ENCODE measurements around the gene LRRC4C. TPM values are rescaled to one million over a fixed set of nuclear protein-coding genes. Genes with fewer than 3 reads are reported as not detected.

The LRRC4C gene
- total and polyA plus RNA-seq, 2 experiments from 2014 or later, result 0.35 to 1.1 TPM

DNA sequence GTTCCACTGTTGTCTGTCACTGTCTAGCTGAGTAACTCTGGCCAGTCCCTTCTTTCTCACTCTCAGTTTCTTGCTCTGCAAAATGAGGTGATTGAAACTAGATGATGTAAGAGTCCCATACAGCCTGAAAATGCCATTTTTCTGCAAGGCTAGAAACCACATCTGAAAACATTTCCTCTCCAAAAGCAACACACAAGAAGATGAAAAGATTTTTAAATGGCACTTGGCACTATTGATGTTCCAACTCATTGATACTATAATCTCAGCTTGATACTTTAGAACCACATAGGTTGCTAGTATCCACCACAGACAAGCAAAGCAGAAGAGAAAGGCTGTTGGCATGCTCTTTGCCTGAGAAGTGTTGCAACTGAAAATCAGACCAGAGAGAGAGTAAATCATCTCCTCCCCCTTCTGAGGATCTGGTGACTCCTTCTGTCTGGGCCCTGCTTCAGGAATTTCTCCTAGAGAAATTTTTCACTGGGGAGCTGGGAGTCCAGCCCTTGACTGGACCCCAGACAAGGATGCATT, 1217.9 kb downstream of the LRRC4C start (continued):
- TF ChIP-seq EZH2phosphoT487 (IDR thresholded peaks at IDR 0.05; ENCODE audit: unreplicated experiment) (no peak), ZNF114 (CRISPR knock-in tag; IDR thresholded peaks at IDR 0.05) (no peak), JUNB (IDR thresholded peaks at IDR 0.05; ENCODE audit: unreplicated experiment) (no peak)

DNA sequence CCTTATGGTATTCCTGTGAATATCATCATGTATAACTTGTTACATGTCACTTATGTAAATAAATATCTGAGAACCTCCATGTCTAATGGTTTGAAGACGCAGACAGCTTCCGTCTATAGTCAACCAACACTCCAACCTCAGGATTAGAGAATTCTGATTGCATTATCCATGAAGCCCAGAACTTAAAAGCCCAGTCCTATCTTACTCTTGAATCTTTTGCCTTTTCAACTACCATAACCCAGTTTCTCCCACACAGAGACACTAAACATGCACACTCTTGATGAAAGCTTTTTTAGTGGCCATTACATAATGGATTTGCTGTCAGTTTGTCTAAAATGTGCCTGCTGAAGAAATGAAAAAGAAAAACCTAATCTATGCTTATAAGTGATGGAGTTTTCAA, 1219.2 kb downstream of the LRRC4C start:
- H3K9me3 Mint-ChIP-seq, result 0 out of 3 replicates have a peak, but pooled peaks cover 4% of the 10 kb centered on the region
- DNase-seq (ENCODE audit: low spot score) (no peak), ATAC-seq (no peak)
- H3K27ac Mint-ChIP-seq, result no peak overlapping the region
- H3K36me3 Mint-ChIP-seq (ENCODE audit: low read depth), result no peaks in the 10 kb centered on the region
- H3K4me1 Mint-ChIP-seq, result peaks cover 13% of the 10 kb centered on the region
- Histone ChIP-seq H3K4me1 (ENCODE audit: insufficient read depth) (peaks cover 5% of the 10 kb centered on the region; the same call in 1 of the 2 replicates), H3K4me2 (no peak overlapping the region), H4K20me1 (replicated peaks; ENCODE audit: insufficient read depth) (no peaks in the 10 kb centered on the region), H3K36me3 (ENCODE audit: insufficient read depth) (no peaks in the 10 kb centered on the region), H3K27ac (ENCODE audit: low read depth) (no peak overlapping the region), H3K9me2 (ENCODE audit: insufficient read depth) (no peaks in the 10 kb centered on the region), H3F3A (replicated peaks; ENCODE audit: low read depth) (no peaks in the 10 kb centered on the region), H2AFZ (no peak overlapping the region), H3K4me3 (no peak overlapping the region), H3K27me3 (ENCODE audit: insufficient read depth) (no peaks in the 10 kb centered on the region), H3K79me2 (replicated peaks; ENCODE audit: insufficient read depth) (no peaks in the 10 kb centered on the region)
- peaks cover 5% of the 10 kb centered on the region for H3K27me3 Mint-ChIP-seq (ENCODE audit: insufficient read depth, low read depth, poor library complexity)
- TF ChIP-seq EZH2 (IDR thresholded peaks at IDR 0.05; ENCODE audit: low read depth, unreplicated experiment), result no peak
- TF ChIP-seq, protein P1, sequence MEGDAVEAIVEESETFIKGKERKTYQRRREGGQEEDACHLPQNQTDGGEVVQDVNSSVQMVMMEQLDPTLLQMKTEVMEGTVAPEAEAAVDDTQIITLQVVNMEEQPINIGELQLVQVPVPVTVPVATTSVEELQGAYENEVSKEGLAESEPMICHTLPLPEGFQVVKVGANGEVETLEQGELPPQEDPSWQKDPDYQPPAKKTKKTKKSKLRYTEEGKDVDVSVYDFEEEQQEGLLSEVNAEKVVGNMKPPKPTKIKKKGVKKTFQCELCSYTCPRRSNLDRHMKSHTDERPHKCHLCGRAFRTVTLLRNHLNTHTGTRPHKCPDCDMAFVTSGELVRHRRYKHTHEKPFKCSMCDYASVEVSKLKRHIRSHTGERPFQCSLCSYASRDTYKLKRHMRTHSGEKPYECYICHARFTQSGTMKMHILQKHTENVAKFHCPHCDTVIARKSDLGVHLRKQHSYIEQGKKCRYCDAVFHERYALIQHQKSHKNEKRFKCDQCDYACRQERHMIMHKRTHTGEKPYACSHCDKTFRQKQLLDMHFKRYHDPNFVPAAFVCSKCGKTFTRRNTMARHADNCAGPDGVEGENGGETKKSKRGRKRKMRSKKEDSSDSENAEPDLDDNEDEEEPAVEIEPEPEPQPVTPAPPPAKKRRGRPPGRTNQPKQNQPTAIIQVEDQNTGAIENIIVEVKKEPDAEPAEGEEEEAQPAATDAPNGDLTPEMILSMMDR (conservative IDR thresholded peaks at IDR 0.05; ENCODE audit: low read depth in 2 of 2), result no peak
- TF ChIP-seq, protein P2, sequence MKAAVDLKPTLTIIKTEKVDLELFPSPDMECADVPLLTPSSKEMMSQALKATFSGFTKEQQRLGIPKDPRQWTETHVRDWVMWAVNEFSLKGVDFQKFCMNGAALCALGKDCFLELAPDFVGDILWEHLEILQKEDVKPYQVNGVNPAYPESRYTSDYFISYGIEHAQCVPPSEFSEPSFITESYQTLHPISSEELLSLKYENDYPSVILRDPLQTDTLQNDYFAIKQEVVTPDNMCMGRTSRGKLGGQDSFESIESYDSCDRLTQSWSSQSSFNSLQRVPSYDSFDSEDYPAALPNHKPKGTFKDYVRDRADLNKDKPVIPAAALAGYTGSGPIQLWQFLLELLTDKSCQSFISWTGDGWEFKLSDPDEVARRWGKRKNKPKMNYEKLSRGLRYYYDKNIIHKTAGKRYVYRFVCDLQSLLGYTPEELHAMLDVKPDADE (IDR thresholded peaks at IDR 0.05), result no peak
- TF ChIP-seq, protein P3, sequence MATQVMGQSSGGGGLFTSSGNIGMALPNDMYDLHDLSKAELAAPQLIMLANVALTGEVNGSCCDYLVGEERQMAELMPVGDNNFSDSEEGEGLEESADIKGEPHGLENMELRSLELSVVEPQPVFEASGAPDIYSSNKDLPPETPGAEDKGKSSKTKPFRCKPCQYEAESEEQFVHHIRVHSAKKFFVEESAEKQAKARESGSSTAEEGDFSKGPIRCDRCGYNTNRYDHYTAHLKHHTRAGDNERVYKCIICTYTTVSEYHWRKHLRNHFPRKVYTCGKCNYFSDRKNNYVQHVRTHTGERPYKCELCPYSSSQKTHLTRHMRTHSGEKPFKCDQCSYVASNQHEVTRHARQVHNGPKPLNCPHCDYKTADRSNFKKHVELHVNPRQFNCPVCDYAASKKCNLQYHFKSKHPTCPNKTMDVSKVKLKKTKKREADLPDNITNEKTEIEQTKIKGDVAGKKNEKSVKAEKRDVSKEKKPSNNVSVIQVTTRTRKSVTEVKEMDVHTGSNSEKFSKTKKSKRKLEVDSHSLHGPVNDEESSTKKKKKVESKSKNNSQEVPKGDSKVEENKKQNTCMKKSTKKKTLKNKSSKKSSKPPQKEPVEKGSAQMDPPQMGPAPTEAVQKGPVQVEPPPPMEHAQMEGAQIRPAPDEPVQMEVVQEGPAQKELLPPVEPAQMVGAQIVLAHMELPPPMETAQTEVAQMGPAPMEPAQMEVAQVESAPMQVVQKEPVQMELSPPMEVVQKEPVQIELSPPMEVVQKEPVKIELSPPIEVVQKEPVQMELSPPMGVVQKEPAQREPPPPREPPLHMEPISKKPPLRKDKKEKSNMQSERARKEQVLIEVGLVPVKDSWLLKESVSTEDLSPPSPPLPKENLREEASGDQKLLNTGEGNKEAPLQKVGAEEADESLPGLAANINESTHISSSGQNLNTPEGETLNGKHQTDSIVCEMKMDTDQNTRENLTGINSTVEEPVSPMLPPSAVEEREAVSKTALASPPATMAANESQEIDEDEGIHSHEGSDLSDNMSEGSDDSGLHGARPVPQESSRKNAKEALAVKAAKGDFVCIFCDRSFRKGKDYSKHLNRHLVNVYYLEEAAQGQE (IDR thresholded peaks at IDR 0.05; ENCODE audit: unreplicated experiment), result no peak
- TF ChIP-seq CREB1 (CRISPR knock-in tag; IDR thresholded peaks at IDR 0.05; ENCODE audit: low read depth), result no peak
- no peak for TF ChIP-seq NANOG (IDR thresholded peaks at IDR 0.05; ENCODE audit: borderline replicate concordance)
- TF ChIP-seq, protein P4, sequence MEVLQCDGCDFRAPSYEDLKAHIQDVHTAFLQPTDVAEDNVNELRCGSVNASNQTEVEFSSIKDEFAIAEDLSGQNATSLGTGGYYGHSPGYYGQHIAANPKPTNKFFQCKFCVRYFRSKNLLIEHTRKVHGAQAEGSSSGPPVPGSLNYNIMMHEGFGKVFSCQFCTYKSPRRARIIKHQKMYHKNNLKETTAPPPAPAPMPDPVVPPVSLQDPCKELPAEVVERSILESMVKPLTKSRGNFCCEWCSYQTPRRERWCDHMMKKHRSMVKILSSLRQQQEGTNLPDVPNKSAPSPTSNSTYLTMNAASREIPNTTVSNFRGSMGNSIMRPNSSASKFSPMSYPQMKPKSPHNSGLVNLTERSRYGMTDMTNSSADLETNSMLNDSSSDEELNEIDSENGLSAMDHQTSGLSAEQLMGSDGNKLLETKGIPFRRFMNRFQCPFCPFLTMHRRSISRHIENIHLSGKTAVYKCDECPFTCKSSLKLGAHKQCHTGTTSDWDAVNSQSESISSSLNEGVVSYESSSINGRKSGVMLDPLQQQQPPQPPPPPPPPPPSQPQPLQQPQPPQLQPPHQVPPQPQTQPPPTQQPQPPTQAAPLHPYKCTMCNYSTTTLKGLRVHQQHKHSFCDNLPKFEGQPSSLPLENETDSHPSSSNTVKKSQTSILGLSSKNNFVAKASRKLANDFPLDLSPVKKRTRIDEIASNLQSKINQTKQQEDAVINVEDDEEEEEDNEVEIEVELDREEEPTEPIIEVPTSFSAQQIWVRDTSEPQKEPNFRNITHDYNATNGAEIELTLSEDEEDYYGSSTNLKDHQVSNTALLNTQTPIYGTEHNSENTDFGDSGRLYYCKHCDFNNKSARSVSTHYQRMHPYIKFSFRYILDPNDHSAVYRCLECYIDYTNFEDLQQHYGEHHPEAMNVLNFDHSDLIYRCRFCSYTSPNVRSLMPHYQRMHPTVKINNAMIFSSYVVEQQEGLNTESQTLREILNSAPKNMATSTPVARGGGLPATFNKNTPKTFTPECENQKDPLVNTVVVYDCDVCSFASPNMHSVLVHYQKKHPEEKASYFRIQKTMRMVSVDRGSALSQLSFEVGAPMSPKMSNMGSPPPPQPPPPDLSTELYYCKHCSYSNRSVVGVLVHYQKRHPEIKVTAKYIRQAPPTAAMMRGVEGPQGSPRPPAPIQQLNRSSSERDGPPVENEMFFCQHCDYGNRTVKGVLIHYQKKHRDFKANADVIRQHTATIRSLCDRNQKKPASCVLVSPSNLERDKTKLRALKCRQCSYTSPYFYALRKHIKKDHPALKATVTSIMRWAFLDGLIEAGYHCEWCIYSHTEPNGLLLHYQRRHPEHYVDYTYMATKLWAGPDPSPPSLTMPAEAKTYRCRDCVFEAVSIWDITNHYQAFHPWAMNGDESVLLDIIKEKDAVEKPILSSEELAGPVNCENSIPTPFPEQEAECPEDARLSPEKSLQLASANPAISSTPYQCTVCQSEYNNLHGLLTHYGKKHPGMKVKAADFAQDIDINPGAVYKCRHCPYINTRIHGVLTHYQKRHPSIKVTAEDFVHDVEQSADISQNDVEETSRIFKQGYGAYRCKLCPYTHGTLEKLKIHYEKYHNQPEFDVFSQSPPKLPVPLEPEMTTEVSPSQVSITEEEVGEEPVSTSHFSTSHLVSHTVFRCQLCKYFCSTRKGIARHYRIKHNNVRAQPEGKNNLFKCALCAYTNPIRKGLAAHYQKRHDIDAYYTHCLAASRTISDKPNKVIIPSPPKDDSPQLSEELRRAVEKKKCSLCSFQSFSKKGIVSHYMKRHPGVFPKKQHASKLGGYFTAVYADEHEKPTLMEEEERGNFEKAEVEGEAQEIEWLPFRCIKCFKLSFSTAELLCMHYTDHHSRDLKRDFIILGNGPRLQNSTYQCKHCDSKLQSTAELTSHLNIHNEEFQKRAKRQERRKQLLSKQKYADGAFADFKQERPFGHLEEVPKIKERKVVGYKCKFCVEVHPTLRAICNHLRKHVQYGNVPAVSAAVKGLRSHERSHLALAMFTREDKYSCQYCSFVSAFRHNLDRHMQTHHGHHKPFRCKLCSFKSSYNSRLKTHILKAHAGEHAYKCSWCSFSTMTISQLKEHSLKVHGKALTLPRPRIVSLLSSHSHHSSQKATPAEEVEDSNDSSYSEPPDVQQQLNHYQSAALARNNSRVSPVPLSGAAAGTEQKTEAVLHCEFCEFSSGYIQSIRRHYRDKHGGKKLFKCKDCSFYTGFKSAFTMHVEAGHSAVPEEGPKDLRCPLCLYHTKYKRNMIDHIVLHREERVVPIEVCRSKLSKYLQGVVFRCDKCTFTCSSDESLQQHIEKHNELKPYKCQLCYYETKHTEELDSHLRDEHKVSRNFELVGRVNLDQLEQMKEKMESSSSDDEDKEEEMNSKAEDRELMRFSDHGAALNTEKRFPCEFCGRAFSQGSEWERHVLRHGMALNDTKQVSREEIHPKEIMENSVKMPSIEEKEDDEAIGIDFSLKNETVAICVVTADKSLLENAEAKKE (CRISPR knock-in tag; IDR thresholded peaks at IDR 0.05), result no peak
- no peak for TF ChIP-seq STAT1 (IDR thresholded peaks at IDR 0.05; ENCODE audit: unreplicated experiment)
- TF ChIP-seq ZNF331 (CRISPR knock-in tag; IDR thresholded peaks at IDR 0.05; ENCODE audit: low read depth), result no peak
- no peak for TF ChIP-seq ZNF114 (CRISPR knock-in tag; IDR thresholded peaks at IDR 0.05)
- TF ChIP-seq POLR2AphosphoS5 (IDR thresholded peaks at IDR 0.05; ENCODE audit: low read depth), result no peak
- TF ChIP-seq JUNB (IDR thresholded peaks at IDR 0.05; ENCODE audit: unreplicated experiment), result no peak
- no peak overlapping the region for H3K4me3 Mint-ChIP-seq

Measured in GM23338 (cell line).